ENCODE results near the gene CRABP1. TPM values are rescaled to one million over a fixed set of nuclear protein-coding genes. Genes with fewer than 3 reads are reported as not detected.

The CRABP1 gene
- total RNA-seq, 1 donor from 2014 or later, result 0.30 TPM

- Histone ChIP-seq H3K4me3 (ENCODE audit: insufficient read depth, low read depth, low read length) (no peak overlapping the region), H3K9ac (ENCODE audit: low read length) (no peak overlapping the region), H3K4me2 (ENCODE audit: low read length) (peak overlapping the region; percentile 11), H4K20me1 (ENCODE audit: insufficient read depth, low read length) (peaks cover 8% of the 10 kb centered on the region), H3K36me3 (ENCODE audit: insufficient read depth, low read length) (no peaks in the 10 kb centered on the region), H3K9me3 (ENCODE audit: insufficient read depth, low read depth, low read length) (no peaks in the 10 kb centered on the region), H3K79me2 (ENCODE audit: insufficient read depth, low read length) (peaks cover 25% of the 10 kb centered on the region), H3K27ac (ENCODE audit: low read depth, low read length) (peak overlapping the region; percentile 3), H3K4me1 (ENCODE audit: insufficient read depth, low read length) (peaks cover 34% of the 10 kb centered on the region), H2AFZ (ENCODE audit: low read depth, low read length) (peak overlapping the region; percentile 13), H3K27me3 (ENCODE audit: insufficient read depth, low read length) (no peaks in the 10 kb centered on the region)
- Mint-ChIP-seq H3K9me3 (ENCODE audit: unreplicated experiment) (no peaks in the 10 kb centered on the region), H3K27ac (ENCODE audit: unreplicated experiment) (no peak overlapping the region), H3K36me3 (ENCODE audit: low read depth, unreplicated experiment) (no peaks in the 10 kb centered on the region), H3K27me3 (ENCODE audit: low read depth, unreplicated experiment) (no peaks in the 10 kb centered on the region), H3K4me1 (ENCODE audit: low read depth, unreplicated experiment) (peaks cover 27% of the 10 kb centered on the region), H3K4me3 (ENCODE audit: unreplicated experiment) (no peak overlapping the region)
- FAIRE-seq (no peak), DNase-seq (ENCODE audit: low read depth) (peak; percentile 30)
- TF ChIP-seq CTCF (IDR thresholded peaks at IDR 0.05; ENCODE audit: insufficient read depth, low read depth, low read length) (no peak), EZH2 (IDR thresholded peaks at IDR 0.05; ENCODE audit: insufficient read depth, low read length) (no peak)
Observed at GRCh38 chr15:78301828-78302227, 38.3 kb upstream of the CRABP1 start.

- Histone ChIP-seq H3K9me3 (ENCODE audit: insufficient read depth, low read depth, low read length) (no peaks in the 10 kb centered on the region), H3K36me3 (ENCODE audit: insufficient read depth, low read length) (no peaks in the 10 kb centered on the region), H3K27ac (ENCODE audit: low read depth, low read length) (peak overlapping the region; percentile 70), H3K4me2 (ENCODE audit: low read length) (peak overlapping the region; percentile 44), H4K20me1 (ENCODE audit: insufficient read depth, low read length) (peaks cover 4% of the 10 kb centered on the region), H3K4me3 (ENCODE audit: insufficient read depth, low read depth, low read length) (no peak overlapping the region), H3K27me3 (ENCODE audit: insufficient read depth, low read length) (no peaks in the 10 kb centered on the region), H2AFZ (ENCODE audit: low read depth, low read length) (no peak overlapping the region), H3K79me2 (ENCODE audit: insufficient read depth, low read length) (peaks cover 16% of the 10 kb centered on the region), H3K9ac (ENCODE audit: low read length) (peak overlapping the region; percentile 31), H3K4me1 (ENCODE audit: insufficient read depth, low read length) (peaks cover 36% of the 10 kb centered on the region)
- no peaks in the 10 kb centered on the region for H3K36me3 Mint-ChIP-seq (ENCODE audit: low read depth, unreplicated experiment)
- no peaks in the 10 kb centered on the region for H3K27me3 Mint-ChIP-seq (ENCODE audit: low read depth, unreplicated experiment)
- TF ChIP-seq EZH2 (IDR thresholded peaks at IDR 0.05; ENCODE audit: insufficient read depth, low read length) (no peak), CTCF (IDR thresholded peaks at IDR 0.05; ENCODE audit: insufficient read depth, low read depth, low read length) (no peak)
- FAIRE-seq (no peak), DNase-seq (ENCODE audit: low read depth) (peak; percentile 86)
- peaks cover 29% of the 10 kb centered on the region for H3K4me1 Mint-ChIP-seq (ENCODE audit: low read depth, unreplicated experiment)
- no peaks in the 10 kb centered on the region for H3K9me3 Mint-ChIP-seq (ENCODE audit: unreplicated experiment)
- peak overlapping the region; percentile 69 for H3K27ac Mint-ChIP-seq (ENCODE audit: unreplicated experiment)
- no peak overlapping the region for H3K4me3 Mint-ChIP-seq (ENCODE audit: unreplicated experiment)
Observed at GRCh38 chr15:78302579-78303312, 37.4 kb upstream of the CRABP1 start.
